Aorta (tissue), 5 donors: Measurements from ENCODE around the gene SLC37A4. TPM values are rescaled to one million over a fixed set of nuclear protein-coding genes. Genes with fewer than 3 reads are reported as not detected.
A peak's percentile ranks its signal among the peaks of the same experiment; 100 is the strongest.
"Not testable (repeated sequence)": the region's sequence is repeated elsewhere in the genome, so short reads cannot be mapped to it uniquely, and the experiment has no call there.

Experiments
- ATAC-seq: fragments of 200-7000 bp; cut with Tn5 transposase; one replicate; pipeline ENCODE4 v1.9.1; 2022; ENCODE audit warnings: moderate library complexity; ENCODE audit not compliant: low FRiP score
- DNase-seq, 2 donors: peaks; one replicate each; pipeline ENCODE4 v3.0.0-alpha.2; 2020
- H3K27ac ChIP-seq, 2 donors: one replicate each; pipeline ENCODE4 v1.5.1; 2013; ENCODE audit warnings: low read length in 2 of 2, mild to moderate bottlenecking in 2 of 2, moderate library complexity in 2 of 2, control low read depth in 1 of 2, inconsistent platforms in 1 of 2, low read depth in 1 of 2
- H3K27me3 ChIP-seq, 2 donors: one replicate each; pipeline ENCODE4 v1.6.1; 2013; ENCODE audit warnings: control low read depth in 1 of 2, low read length in 1 of 2, mild to moderate bottlenecking in 1 of 2, moderate library complexity in 1 of 2; ENCODE audit not compliant: insufficient read depth in 2 of 2, control insufficient read depth in 1 of 2
- H3K36me3 ChIP-seq, 2 donors: one replicate each; pipeline ENCODE4 v1.6.1; 2013; ENCODE audit warnings: control low read depth in 1 of 2, low read length in 1 of 2, mild to moderate bottlenecking in 1 of 2; ENCODE audit not compliant: insufficient read depth in 2 of 2, control insufficient read depth in 1 of 2
- H3K4me1 ChIP-seq, 2 donors: one replicate each; pipeline ENCODE4 v1.6.1; 2013; ENCODE audit warnings: low read length in 2 of 2, control low read depth in 1 of 2, mild to moderate bottlenecking in 1 of 2, moderate library complexity in 1 of 2; ENCODE audit not compliant: insufficient read depth in 2 of 2, control insufficient read depth in 1 of 2
- H3K4me3 ChIP-seq, 2 donors: one replicate each; pipeline ENCODE4 v1.5.1; 2013; ENCODE audit warnings: low read length in 2 of 2, control low read depth in 1 of 2, mild to moderate bottlenecking in 1 of 2
- H3K9me3 ChIP-seq: one replicate; pipeline ENCODE4 v1.6.1; 2013; ENCODE audit warnings: mild to moderate bottlenecking, low read length; ENCODE audit not compliant: control insufficient read depth
- WGBS, 2 donors: extraction: QIAGEN DNeasy Blood & Tissue Kit; methylation state at CpG; one replicate each; pipeline ENCODE4 v1.1.7; 2013; 5-methylcytosine and 5-hydroxymethylcytosine counted together
- intact Hi-C, 2 donors: fragments of 100-400 bp; cut with DNase I; formaldehyde crosslinking; loops; one replicate each; pipeline versions ENCODE4 v1.14.2 to v1.15.0; 2022
- polyA plus RNA-seq, 2 donors: library from polyadenylated mRNA; stranded (reverse); fragments of 200-250 nt; gene quantifications; one replicate each; pipeline ENCODE4 v1.2.3, GENCODE V29; 2013
- total RNA-seq, 2 donors: library from RNA; stranded (reverse); fragmentation: NEBNext Ultra II Directional; extraction: Animal tissue kit (Norgen Biotek cat#: 25700); gene quantifications; one replicate each; pipeline ENCODE4 v1.2.1, GENCODE V29; 2021
- donor health status: healthy with polysubstance abuse.
- donor health status: Bipolar disorder and iron deficiency.
- donor health status: DM: no; HTN: no; CAD: no.
- donor health status: DM: no; HTN: no; CAD: no.
- donor health status: DM: yes; HTN: yes; CAD: no.

SLC37A4 gene
- total and polyA plus RNA-seq, 4 donors = 7.8 to 12.9 (median 8.7) TPM

- WGBS, 2 donors = 1% methylated on average over 19 of the region's 19 CpGs
- H3K27me3 ChIP-seq = no peaks in the 10 kb centered on the region
- H3K4me3 ChIP-seq = peak overlapping the region; percentile 59 to 68
- peak; percentile 42 for ATAC-seq
- no peaks in the 10 kb centered on the region for H3K4me1 ChIP-seq
- no peak for DNase-seq
- no peaks in the 10 kb centered on the region for H3K9me3 ChIP-seq
- peak overlapping the region; percentile 30 to 89 for H3K27ac ChIP-seq
- intact Hi-C loops = loop anchor here in 1 of 2 donors (2.0 kb wide), 1 partner anchor 20 kb away; the partner anchor contains the start of genes RPS25 and TRAPPC4
- H3K36me3 ChIP-seq = peaks cover 0 to 1% of the 10 kb centered on the region in 2 donors
Observed at GRCh38 chr11:118998388-118998717, 32.3 kb downstream of the SLC37A4 start.

- Histone ChIP-seq H3K27ac (peak within 1 kb of the TSS; percentile 30 to 89), H3K9me3 (no peaks in the 10 kb centered on the region), H3K36me3 (peaks cover 0 to 1% of the 10 kb centered on the region in 2 donors), H3K4me3 (peak within 1 kb of the TSS; percentile 59 to 68), H3K27me3 (no peaks in the 10 kb centered on the region), H3K4me1 (no peaks in the 10 kb centered on the region)
- WGBS, 2 donors = 0% methylated on average over 44 to 54 of the region's 54 CpGs
- ATAC-seq = peak; percentile 99
- peak; percentile 97 to 99 for DNase-seq
- intact Hi-C loops = loop anchor here in 1 of 2 donors (2.0 kb wide), 1 partner anchor 21 kb away; the partner anchor contains the start of genes RPS25 and TRAPPC4
Observed at GRCh38 chr11:118997627-118998387, 32.9 kb downstream of the SLC37A4 start, which contains the start of gene CENATAC. CENATAC (plus strand) TSS chr11:118998138; CDS start chr11:118998198, 60 bp downstream.

GRCh38 chr11:118996926-118997626 is 33.6 kb downstream of the SLC37A4 start:
- peak overlapping the region; percentile 53 to 68 for H3K4me3 ChIP-seq
- ATAC-seq (peak; percentile 12), DNase-seq (no peak)
- 17 to 19% methylated on average over 22 of the region's 22 CpGs for WGBS, 2 donors
- peak overlapping the region in 1 of 2 donors; percentile 43 for H3K27ac ChIP-seq
- H3K36me3 ChIP-seq = peaks cover 0 to 1% of the 10 kb centered on the region in 2 donors
- no peaks in the 10 kb centered on the region for H3K27me3 ChIP-seq
- no peaks in the 10 kb centered on the region for H3K9me3 ChIP-seq
- no peaks in the 10 kb centered on the region for H3K4me1 ChIP-seq
- intact Hi-C loops = no loop called here

GRCh38 chr11:118991486-118992038 is 39.1 kb downstream of the SLC37A4 start:
- intact Hi-C loops = not testable (repeated sequence)

GRCh38 chr11:118988280-118988679 is 42.4 kb downstream of the SLC37A4 start:
- H3K36me3 ChIP-seq = no peaks in the 10 kb centered on the region
- no peak for ATAC-seq
- no peak overlapping the region for H3K27ac ChIP-seq
- H3K4me1 ChIP-seq = no peaks in the 10 kb centered on the region
- no peaks in the 10 kb centered on the region for H3K9me3 ChIP-seq
- no peaks in the 10 kb centered on the region for H3K27me3 ChIP-seq
- intact Hi-C loops = no loop called here
- H3K4me3 ChIP-seq = no peak overlapping the region
- DNase-seq = no peak
- 92 to 93% methylated on average over 5 of the region's 5 CpGs for WGBS, 2 donors

More at GRCh38 chr11:118991486-118992038, 39.1 kb downstream of the SLC37A4 start:
- WGBS, 2 donors = 93% methylated on average over 25 to 44 of the region's 44 CpGs
- H3K27me3 ChIP-seq, H3K9me3 ChIP-seq, ATAC-seq, DNase-seq, H3K27ac ChIP-seq, H3K36me3 ChIP-seq, H3K4me3 ChIP-seq, H3K4me1 ChIP-seq: not testable (repeated sequence)

- H3K4me3 ChIP-seq = no peak overlapping the region
- H3K9me3 ChIP-seq = no peaks in the 10 kb centered on the region
- intact Hi-C loops = no loop called here
- DNase-seq (no peak), ATAC-seq (no peak)
- no peaks in the 10 kb centered on the region for H3K36me3 ChIP-seq
- H3K27me3 ChIP-seq = no peaks in the 10 kb centered on the region
- H3K27ac ChIP-seq = no peak overlapping the region
- 76 to 83% methylated on average over 2 of the region's 2 CpGs for WGBS, 2 donors
- H3K4me1 ChIP-seq = no peaks in the 10 kb centered on the region
Observed at GRCh38 chr11:118984825-118985224, 45.9 kb downstream of the SLC37A4 start.

- ATAC-seq, H3K27me3 ChIP-seq, intact Hi-C loops, H3K36me3 ChIP-seq, H3K9me3 ChIP-seq, H3K27ac ChIP-seq, DNase-seq, H3K4me1 ChIP-seq, H3K4me3 ChIP-seq: not testable (repeated sequence)
- WGBS, 2 donors = 38 to 54% methylated on average over 8 of the region's 8 CpGs
Observed at GRCh38 chr11:118984337-118984736, 46.3 kb downstream of the SLC37A4 start.

- Histone ChIP-seq H3K36me3 (no peaks in the 10 kb centered on the region), H3K27ac (no peak overlapping the region), H3K4me1 (no peaks in the 10 kb centered on the region), H3K4me3 (no peak overlapping the region), H3K9me3 (no peaks in the 10 kb centered on the region), H3K27me3 (peaks cover 0 to 3% of the 10 kb centered on the region in 2 donors)
- ATAC-seq (peak; percentile 46), DNase-seq (peak in 1 of 2 donors; percentile 76)
- 32 to 39% methylated on average over 21 of the region's 21 CpGs for WGBS, 2 donors
- intact Hi-C loops = no loop called here
Observed at GRCh38 chr11:118980191-118980881, 50.3 kb downstream of the SLC37A4 start.
